BE2C (cell line): ENCODE data around the gene CORO1C.

Experiments used
- DNase-seq: peaks from one replicate; pipeline ENCODE4 v3.0.0-alpha.2; 2020
- H3K27me3 ChIP-seq: fragments of 250-450 bp; sonication (Bioruptor Pico); 2 replicates; pipeline ENCODE4 v1.5.1; 2020; ENCODE audit warnings: mild to moderate bottlenecking
- H3K36me3 ChIP-seq: fragments of 250-450 bp; sonication (Bioruptor Pico); 2 replicates; pipeline ENCODE4 v1.5.1; 2020; ENCODE audit warnings: mild to moderate bottlenecking
- H3K4me1 ChIP-seq: fragments of 250-450 bp; sonication (Bioruptor Pico); 2 replicates; pipeline ENCODE4 v1.5.1; 2020
- H3K4me3 ChIP-seq: 2 replicates; pipeline ENCODE4 v1.5.1; 2011; ENCODE audit warnings: low read depth, low read length
- H3K9me3 ChIP-seq: fragments of 250-450 bp; sonication (Bioruptor Pico); 2 replicates; pipeline ENCODE4 v1.5.1; 2020
- CTCF ChIP-seq: IDR thresholded peaks from 2 replicates; pipeline ENCODE4 v1.5.1; 2012; ENCODE audit warnings: mild to moderate bottlenecking, low read depth, low read length

CORO1C gene

GRCh38 chr12:108727868-108728735 lies 3.2 kb downstream of the CORO1C start:
- no peak for TF ChIP-seq CTCF
- no peaks in the 10 kb centered on the region for H3K27me3 ChIP-seq
- no peaks in the 10 kb centered on the region for H3K36me3 ChIP-seq
- no peak for DNase-seq
- peaks cover 17% of the 10 kb centered on the region for H3K4me1 ChIP-seq
- H3K9me3 ChIP-seq = no peaks in the 10 kb centered on the region
- H3K4me3 ChIP-seq = no peak overlapping the region

GRCh38 chr12:108727161-108727560 lies 4.2 kb downstream of the CORO1C start:
- TF ChIP-seq CTCF = no peak
- no peak overlapping the region for H3K4me3 ChIP-seq
- H3K4me1 ChIP-seq = peaks cover 19% of the 10 kb centered on the region
- H3K36me3 ChIP-seq = no peaks in the 10 kb centered on the region
- DNase-seq = no peak
- H3K9me3 ChIP-seq = no peaks in the 10 kb centered on the region
- H3K27me3 ChIP-seq = no peaks in the 10 kb centered on the region

- Histone ChIP-seq H3K4me3 (no peak overlapping the region), H3K4me1 (peaks cover 19% of the 10 kb centered on the region), H3K36me3 (no peaks in the 10 kb centered on the region), H3K27me3 (no peaks in the 10 kb centered on the region), H3K9me3 (no peaks in the 10 kb centered on the region)
- TF ChIP-seq CTCF = no peak
- no peak for DNase-seq
Observed at GRCh38 chr12:108724890-108725151, 6.5 kb downstream of the CORO1C start.

- H3K9me3 ChIP-seq = no peaks in the 10 kb centered on the region
- no peak for TF ChIP-seq CTCF
- no peaks in the 10 kb centered on the region for H3K27me3 ChIP-seq
- H3K4me3 ChIP-seq = no peak overlapping the region
- H3K36me3 ChIP-seq = no peaks in the 10 kb centered on the region
- DNase-seq = peak; percentile 27
- H3K4me1 ChIP-seq = peaks cover 15% of the 10 kb centered on the region
Observed at GRCh38 chr12:108724054-108724889, 7.0 kb downstream of the CORO1C start.

- Histone ChIP-seq H3K36me3 (no peaks in the 10 kb centered on the region), H3K4me1 (peaks cover 15% of the 10 kb centered on the region)
- DNase-seq = no peak
Observed at GRCh38 chr12:108722992-108723766, 8.1 kb downstream of the CORO1C start.

More at GRCh38 chr12:108722992-108723766, 8.1 kb downstream of the CORO1C start:
- H3K9me3 ChIP-seq = no peaks in the 10 kb centered on the region
- no peaks in the 10 kb centered on the region for H3K27me3 ChIP-seq
- no peak overlapping the region for H3K4me3 ChIP-seq
- TF ChIP-seq CTCF = no peak
